HEK293 (cell line): ENCODE data around the gene FOXD3.

ENCODE experiments used
- CTCF ChIA-PET: fragments of 350-600 bp; formaldehyde crosslinking; extraction: SDS; loops from one replicate; lab custom pipeline; 2021; ENCODE audit warnings: antibody characterized with exemption; lab: Yijun Ruan, JAX
- POLR2A ChIA-PET: fragments of 300-600 bp; formaldehyde crosslinking; extraction: SDS; loops from one replicate; lab custom pipeline; 2020; ENCODE audit warnings: antibody characterized with exemption, inconsistent platforms; lab: Yijun Ruan, JAX
- H3K27ac ChIP-seq: fragments of 200-500 bp; sonication (Bioruptor generic); 2 replicates; pipeline ENCODE4 v1.5.1; 2014; ENCODE audit warnings: low read depth, low read length, control low read depth, inconsistent platforms; ENCODE audit errors: extremely low read depth
- H3K36me3 ChIP-seq, 2 experiments: fragments of 200-500 bp in 1 of 2; sonication (Bioruptor generic) in 1 of 2; 1 replicate in 1 of 2; 2 replicates in 1 of 2; pipeline ENCODE4 v1.5.1; 2014 to 2017; ENCODE audit warnings: inconsistent platforms in 2 of 2, low read length in 2 of 2; ENCODE audit not compliant: control insufficient read depth in 2 of 2, insufficient read depth in 1 of 2
- H3K4me1 ChIP-seq: fragments of 200-500 bp; sonication (Bioruptor generic); 2 replicates; pipeline ENCODE4 v1.5.1; 2014; ENCODE audit warnings: mild to moderate bottlenecking, low read length, inconsistent platforms; ENCODE audit not compliant: control insufficient read depth, insufficient read depth
- H3K4me3 ChIP-seq: 2 replicates; pipeline ENCODE4 v1.5.1; 2011; ENCODE audit warnings: low read depth, mild to moderate bottlenecking, control low read depth, low read length, moderate library complexity
- H3K9me3 ChIP-seq: fragments of 200-500 bp; sonication (Bioruptor generic); 2 replicates; pipeline ENCODE4 v1.5.1; 2014; ENCODE audit warnings: low read depth, low read length, inconsistent platforms; ENCODE audit not compliant: control insufficient read depth, insufficient read depth
- FEZF1 ChIP-seq: fragments of 450-650 bp; formaldehyde crosslinking; IDR thresholded peaks from 2 replicates; pipeline ENCODE4 v1.5.1; 2016; ENCODE audit warnings: missing biosample characterization, missing genetic modification characterization
- SETDB1 ChIP-seq: IDR thresholded peaks from one replicate; pipeline ENCODE4 v1.6.1; 2017; ENCODE audit warnings: mild to moderate bottlenecking, low read length, moderate library complexity, mixed read lengths; ENCODE audit not compliant: insufficient read length
- SP2 ChIP-seq: fragments of 450-650 bp; formaldehyde crosslinking; IDR thresholded peaks from 2 replicates; pipeline ENCODE4 v1.5.1; 2016; ENCODE audit warnings: missing biosample characterization, missing genetic modification characterization
- ZEB2 ChIP-seq: fragments of 450-650 bp; formaldehyde crosslinking; IDR thresholded peaks from 2 replicates; pipeline ENCODE4 v1.5.1; 2016; ENCODE audit warnings: missing biosample characterization, missing genetic modification characterization
- ZNF132 ChIP-seq: fragments of 450-650 bp; formaldehyde crosslinking; IDR thresholded peaks from 2 replicates; pipeline ENCODE4 v1.5.1; 2017; ENCODE audit warnings: missing biosample characterization, missing genetic modification characterization, borderline replicate concordance
- ZNF174 ChIP-seq: fragments of 450-650 bp; formaldehyde crosslinking; IDR thresholded peaks from 2 replicates; pipeline ENCODE4 v1.5.0; 2017; ENCODE audit warnings: missing biosample characterization, mild to moderate bottlenecking, missing genetic modification characterization
- ZNF24 ChIP-seq: fragments of 450-650 bp; formaldehyde crosslinking; IDR thresholded peaks from 2 replicates; pipeline ENCODE4 v1.5.1; 2016; ENCODE audit warnings: missing biosample characterization, missing genetic modification characterization
- ZNF423 ChIP-seq: fragments of 450-650 bp; formaldehyde crosslinking; IDR thresholded peaks from 2 replicates; pipeline ENCODE4 v1.5.1; 2016; ENCODE audit warnings: missing biosample characterization, missing genetic modification characterization
- ZNF521 ChIP-seq: fragments of 450-650 bp; formaldehyde crosslinking; IDR thresholded peaks from 2 replicates; pipeline ENCODE4 v1.5.1; 2017; ENCODE audit warnings: missing biosample characterization, mild to moderate bottlenecking, missing genetic modification characterization
- ZNF600 ChIP-seq: fragments of 450-650 bp; formaldehyde crosslinking; IDR thresholded peaks from 2 replicates; pipeline ENCODE4 v1.5.1; 2016; ENCODE audit warnings: missing biosample characterization, missing genetic modification characterization
- ZXDB ChIP-seq: fragments of 450-650 bp; formaldehyde crosslinking; IDR thresholded peaks from 2 replicates; pipeline ENCODE4 v1.5.1; 2016; ENCODE audit warnings: missing biosample characterization, missing genetic modification characterization
- TF ChIP-seq, protein P1 (sequence below): fragments of 450-650 bp; formaldehyde crosslinking; IDR thresholded peaks from 2 replicates; pipeline ENCODE4 v1.5.1; 2016; ENCODE audit warnings: missing biosample characterization, missing genetic modification characterization
- TF ChIP-seq, protein P2 (sequence below): fragments of 450-650 bp; formaldehyde crosslinking; IDR thresholded peaks from 2 replicates; pipeline ENCODE4 v1.5.1; 2016; ENCODE audit warnings: missing biosample characterization, missing genetic modification characterization
- TF ChIP-seq, protein P3 (sequence below): fragments of 450-650 bp; formaldehyde crosslinking; IDR thresholded peaks from 2 replicates; pipeline ENCODE4 v1.5.1; 2016; ENCODE audit warnings: missing biosample characterization, missing genetic modification characterization
- TF ChIP-seq, protein P4 (sequence below): fragments of 450-650 bp; formaldehyde crosslinking; IDR thresholded peaks from 2 replicates; pipeline ENCODE4 v1.5.1; 2016; ENCODE audit warnings: missing biosample characterization, missing genetic modification characterization, low read depth
- TF ChIP-seq, protein P5 (sequence below): fragments of 450-650 bp; formaldehyde crosslinking; IDR thresholded peaks from 2 replicates; pipeline ENCODE4 v1.5.1; 2017; ENCODE audit warnings: missing biosample characterization, mild to moderate bottlenecking, missing genetic modification characterization, moderate library complexity
- TF ChIP-seq, protein P6 (sequence below): fragments of 450-650 bp; formaldehyde crosslinking; IDR thresholded peaks from 2 replicates; pipeline ENCODE4 v1.5.1; 2016; ENCODE audit warnings: missing biosample characterization, missing genetic modification characterization
- TF ChIP-seq, protein P7 (sequence below): fragments of 450-650 bp; formaldehyde crosslinking; IDR thresholded peaks from 2 replicates; pipeline ENCODE4 v1.5.1; 2017; ENCODE audit warnings: missing biosample characterization, missing genetic modification characterization
- TF ChIP-seq, protein P8 (sequence below): fragments of 450-650 bp; formaldehyde crosslinking; IDR thresholded peaks from 2 replicates; pipeline ENCODE4 v1.5.1; 2016; ENCODE audit warnings: missing biosample characterization, missing genetic modification characterization
- TF ChIP-seq, protein P9 (sequence below): fragments of 450-650 bp; formaldehyde crosslinking; IDR thresholded peaks from 2 replicates; pipeline ENCODE4 v1.5.1; 2017; ENCODE audit warnings: missing biosample characterization, missing genetic modification characterization

Gene FOXD3

DNA sequence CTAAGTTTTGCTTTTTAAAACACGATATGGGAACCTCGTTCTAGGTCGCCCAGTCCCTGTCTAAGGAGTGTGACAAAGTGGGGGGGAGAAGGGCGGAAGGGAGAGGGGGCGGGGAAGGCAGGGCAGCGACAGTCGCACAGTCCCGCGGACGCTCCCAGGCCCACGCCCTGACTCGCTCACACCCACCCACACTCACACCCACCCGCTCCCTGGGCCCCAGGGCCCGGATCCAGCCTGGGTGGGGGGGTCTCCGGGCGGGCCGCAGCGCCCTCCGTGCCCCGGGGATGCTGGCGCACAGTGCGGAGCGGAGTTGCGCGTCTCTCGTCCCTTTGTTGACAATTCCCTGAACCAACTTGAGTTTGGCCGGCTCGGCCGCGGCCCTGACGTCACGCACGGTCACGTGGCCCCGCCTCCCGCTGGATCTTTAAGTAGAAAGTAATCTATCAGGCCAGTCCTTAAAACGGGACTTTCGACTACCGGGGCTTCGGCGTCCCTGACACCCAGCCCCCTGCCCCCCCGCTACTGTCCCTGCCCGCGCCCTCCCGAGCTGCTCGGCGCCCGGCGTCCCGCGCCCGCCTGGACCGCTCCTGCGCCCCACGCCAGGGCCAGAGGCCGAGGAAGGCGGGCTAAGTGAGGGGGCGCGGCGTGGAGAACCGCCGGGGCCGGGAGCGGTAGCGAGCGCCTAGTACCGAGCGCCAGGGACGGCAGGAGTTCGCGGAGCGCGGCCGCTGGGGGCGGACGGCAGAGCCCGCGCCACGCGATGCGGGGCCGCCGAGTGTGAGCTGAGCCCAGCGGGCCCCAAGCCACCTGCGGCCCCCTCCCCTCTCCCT is at the start of gene FOXD3:
FOXD3 (plus strand) TSS at position 454 of the 830 bp plus-strand sequence. CDS start 492 bp downstream, outside the sequence.
- ChIA-PET POLR2A (interaction anchor here (0.8 to 1.3 kb wide), 2 partner anchors 53 to 201 kb away, joined by 3 to 4 read pairs; partner anchors contain the start of gene EFCAB7), CTCF (interaction anchor here (0.6 kb wide), 1 partner anchor 1025 kb away, joined by 8 read pairs; no protein-coding TSS in a partner anchor)
- H3K27ac ChIP-seq: peak within 1 kb of the TSS; percentile 83
- TF ChIP-seq ZEB2 (tag by site-specific recombination) (peak; percentile 79), FEZF1 (tag by site-specific recombination) (no peak), ZNF600 (tag by site-specific recombination) (peak; percentile 68), SETDB1 (no peak), ZNF174 (tag by site-specific recombination) (no peak), ZNF132 (tag by site-specific recombination) (no peak), ZNF423 (tag by site-specific recombination) (peak; percentile 8; the same call in 1 of the 2 replicates), ZNF521 (tag by site-specific recombination) (no peak), ZNF24 (tag by site-specific recombination) (0 out of 2 replicates have a peak, but pooled peaks have one; percentile 20), SP2 (tag by site-specific recombination) (peak; percentile 60), ZXDB (peak; percentile 49)
- TF ChIP-seq, protein P1, sequence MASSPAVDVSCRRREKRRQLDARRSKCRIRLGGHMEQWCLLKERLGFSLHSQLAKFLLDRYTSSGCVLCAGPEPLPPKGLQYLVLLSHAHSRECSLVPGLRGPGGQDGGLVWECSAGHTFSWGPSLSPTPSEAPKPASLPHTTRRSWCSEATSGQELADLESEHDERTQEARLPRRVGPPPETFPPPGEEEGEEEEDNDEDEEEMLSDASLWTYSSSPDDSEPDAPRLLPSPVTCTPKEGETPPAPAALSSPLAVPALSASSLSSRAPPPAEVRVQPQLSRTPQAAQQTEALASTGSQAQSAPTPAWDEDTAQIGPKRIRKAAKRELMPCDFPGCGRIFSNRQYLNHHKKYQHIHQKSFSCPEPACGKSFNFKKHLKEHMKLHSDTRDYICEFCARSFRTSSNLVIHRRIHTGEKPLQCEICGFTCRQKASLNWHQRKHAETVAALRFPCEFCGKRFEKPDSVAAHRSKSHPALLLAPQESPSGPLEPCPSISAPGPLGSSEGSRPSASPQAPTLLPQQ (tag by site-specific recombination): peak; percentile 63; the same call in 1 of the 2 replicates
- TF ChIP-seq, protein P2, sequence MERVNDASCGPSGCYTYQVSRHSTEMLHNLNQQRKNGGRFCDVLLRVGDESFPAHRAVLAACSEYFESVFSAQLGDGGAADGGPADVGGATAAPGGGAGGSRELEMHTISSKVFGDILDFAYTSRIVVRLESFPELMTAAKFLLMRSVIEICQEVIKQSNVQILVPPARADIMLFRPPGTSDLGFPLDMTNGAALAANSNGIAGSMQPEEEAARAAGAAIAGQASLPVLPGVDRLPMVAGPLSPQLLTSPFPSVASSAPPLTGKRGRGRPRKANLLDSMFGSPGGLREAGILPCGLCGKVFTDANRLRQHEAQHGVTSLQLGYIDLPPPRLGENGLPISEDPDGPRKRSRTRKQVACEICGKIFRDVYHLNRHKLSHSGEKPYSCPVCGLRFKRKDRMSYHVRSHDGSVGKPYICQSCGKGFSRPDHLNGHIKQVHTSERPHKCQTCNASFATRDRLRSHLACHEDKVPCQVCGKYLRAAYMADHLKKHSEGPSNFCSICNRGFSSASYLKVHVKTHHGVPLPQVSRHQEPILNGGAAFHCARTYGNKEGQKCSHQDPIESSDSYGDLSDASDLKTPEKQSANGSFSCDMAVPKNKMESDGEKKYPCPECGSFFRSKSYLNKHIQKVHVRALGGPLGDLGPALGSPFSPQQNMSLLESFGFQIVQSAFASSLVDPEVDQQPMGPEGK (tag by site-specific recombination): peak; percentile 81
- TF ChIP-seq, protein P3, sequence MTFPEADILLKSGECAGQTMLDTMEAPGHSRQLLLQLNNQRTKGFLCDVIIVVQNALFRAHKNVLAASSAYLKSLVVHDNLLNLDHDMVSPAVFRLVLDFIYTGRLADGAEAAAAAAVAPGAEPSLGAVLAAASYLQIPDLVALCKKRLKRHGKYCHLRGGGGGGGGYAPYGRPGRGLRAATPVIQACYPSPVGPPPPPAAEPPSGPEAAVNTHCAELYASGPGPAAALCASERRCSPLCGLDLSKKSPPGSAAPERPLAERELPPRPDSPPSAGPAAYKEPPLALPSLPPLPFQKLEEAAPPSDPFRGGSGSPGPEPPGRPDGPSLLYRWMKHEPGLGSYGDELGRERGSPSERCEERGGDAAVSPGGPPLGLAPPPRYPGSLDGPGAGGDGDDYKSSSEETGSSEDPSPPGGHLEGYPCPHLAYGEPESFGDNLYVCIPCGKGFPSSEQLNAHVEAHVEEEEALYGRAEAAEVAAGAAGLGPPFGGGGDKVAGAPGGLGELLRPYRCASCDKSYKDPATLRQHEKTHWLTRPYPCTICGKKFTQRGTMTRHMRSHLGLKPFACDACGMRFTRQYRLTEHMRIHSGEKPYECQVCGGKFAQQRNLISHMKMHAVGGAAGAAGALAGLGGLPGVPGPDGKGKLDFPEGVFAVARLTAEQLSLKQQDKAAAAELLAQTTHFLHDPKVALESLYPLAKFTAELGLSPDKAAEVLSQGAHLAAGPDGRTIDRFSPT (tag by site-specific recombination): peak; percentile 78
- TF ChIP-seq, protein P4, sequence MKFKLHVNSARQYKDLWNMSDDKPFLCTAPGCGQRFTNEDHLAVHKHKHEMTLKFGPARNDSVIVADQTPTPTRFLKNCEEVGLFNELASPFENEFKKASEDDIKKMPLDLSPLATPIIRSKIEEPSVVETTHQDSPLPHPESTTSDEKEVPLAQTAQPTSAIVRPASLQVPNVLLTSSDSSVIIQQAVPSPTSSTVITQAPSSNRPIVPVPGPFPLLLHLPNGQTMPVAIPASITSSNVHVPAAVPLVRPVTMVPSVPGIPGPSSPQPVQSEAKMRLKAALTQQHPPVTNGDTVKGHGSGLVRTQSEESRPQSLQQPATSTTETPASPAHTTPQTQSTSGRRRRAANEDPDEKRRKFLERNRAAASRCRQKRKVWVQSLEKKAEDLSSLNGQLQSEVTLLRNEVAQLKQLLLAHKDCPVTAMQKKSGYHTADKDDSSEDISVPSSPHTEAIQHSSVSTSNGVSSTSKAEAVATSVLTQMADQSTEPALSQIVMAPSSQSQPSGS (tag by site-specific recombination): peak; percentile 87
- TF ChIP-seq, protein P5, sequence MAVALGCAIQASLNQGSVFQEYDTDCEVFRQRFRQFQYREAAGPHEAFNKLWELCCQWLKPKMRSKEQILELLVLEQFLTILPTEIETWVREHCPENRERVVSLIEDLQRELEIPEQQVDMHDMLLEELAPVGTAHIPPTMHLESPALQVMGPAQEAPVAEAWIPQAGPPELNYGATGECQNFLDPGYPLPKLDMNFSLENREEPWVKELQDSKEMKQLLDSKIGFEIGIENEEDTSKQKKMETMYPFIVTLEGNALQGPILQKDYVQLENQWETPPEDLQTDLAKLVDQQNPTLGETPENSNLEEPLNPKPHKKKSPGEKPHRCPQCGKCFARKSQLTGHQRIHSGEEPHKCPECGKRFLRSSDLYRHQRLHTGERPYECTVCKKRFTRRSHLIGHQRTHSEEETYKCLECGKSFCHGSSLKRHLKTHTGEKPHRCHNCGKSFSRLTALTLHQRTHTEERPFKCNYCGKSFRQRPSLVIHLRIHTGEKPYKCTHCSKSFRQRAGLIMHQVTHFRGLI (tag by site-specific recombination): peak; percentile 84
- TF ChIP-seq, protein P6, sequence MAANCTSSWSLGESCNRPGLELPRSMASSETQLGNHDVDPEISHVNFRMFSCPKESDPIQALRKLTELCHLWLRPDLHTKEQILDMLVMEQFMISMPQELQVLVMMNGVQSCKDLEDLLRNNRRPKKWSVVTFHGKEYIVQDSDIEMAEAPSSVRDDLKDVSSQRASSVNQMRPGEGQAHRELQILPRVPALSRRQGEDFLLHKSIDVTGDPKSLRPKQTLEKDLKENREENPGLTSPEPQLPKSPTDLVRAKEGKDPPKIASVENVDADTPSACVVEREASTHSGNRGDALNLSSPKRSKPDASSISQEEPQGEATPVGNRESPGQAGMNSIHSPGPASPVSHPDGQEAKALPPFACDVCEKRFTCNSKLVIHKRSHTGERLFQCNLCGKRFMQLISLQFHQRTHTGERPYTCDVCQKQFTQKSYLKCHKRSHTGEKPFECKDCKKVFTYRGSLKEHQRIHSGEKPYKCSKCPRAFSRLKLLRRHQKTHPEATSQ (tag by site-specific recombination): 0 out of 2 replicates have a peak, but pooled peaks have one; percentile 9
- TF ChIP-seq, protein P7, sequence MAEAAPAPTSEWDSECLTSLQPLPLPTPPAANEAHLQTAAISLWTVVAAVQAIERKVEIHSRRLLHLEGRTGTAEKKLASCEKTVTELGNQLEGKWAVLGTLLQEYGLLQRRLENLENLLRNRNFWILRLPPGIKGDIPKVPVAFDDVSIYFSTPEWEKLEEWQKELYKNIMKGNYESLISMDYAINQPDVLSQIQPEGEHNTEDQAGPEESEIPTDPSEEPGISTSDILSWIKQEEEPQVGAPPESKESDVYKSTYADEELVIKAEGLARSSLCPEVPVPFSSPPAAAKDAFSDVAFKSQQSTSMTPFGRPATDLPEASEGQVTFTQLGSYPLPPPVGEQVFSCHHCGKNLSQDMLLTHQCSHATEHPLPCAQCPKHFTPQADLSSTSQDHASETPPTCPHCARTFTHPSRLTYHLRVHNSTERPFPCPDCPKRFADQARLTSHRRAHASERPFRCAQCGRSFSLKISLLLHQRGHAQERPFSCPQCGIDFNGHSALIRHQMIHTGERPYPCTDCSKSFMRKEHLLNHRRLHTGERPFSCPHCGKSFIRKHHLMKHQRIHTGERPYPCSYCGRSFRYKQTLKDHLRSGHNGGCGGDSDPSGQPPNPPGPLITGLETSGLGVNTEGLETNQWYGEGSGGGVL: peak; percentile 87
- TF ChIP-seq, protein P8, sequence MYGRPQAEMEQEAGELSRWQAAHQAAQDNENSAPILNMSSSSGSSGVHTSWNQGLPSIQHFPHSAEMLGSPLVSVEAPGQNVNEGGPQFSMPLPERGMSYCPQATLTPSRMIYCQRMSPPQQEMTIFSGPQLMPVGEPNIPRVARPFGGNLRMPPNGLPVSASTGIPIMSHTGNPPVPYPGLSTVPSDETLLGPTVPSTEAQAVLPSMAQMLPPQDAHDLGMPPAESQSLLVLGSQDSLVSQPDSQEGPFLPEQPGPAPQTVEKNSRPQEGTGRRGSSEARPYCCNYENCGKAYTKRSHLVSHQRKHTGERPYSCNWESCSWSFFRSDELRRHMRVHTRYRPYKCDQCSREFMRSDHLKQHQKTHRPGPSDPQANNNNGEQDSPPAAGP (tag by site-specific recombination): peak; percentile 87
- TF ChIP-seq, protein P9, sequence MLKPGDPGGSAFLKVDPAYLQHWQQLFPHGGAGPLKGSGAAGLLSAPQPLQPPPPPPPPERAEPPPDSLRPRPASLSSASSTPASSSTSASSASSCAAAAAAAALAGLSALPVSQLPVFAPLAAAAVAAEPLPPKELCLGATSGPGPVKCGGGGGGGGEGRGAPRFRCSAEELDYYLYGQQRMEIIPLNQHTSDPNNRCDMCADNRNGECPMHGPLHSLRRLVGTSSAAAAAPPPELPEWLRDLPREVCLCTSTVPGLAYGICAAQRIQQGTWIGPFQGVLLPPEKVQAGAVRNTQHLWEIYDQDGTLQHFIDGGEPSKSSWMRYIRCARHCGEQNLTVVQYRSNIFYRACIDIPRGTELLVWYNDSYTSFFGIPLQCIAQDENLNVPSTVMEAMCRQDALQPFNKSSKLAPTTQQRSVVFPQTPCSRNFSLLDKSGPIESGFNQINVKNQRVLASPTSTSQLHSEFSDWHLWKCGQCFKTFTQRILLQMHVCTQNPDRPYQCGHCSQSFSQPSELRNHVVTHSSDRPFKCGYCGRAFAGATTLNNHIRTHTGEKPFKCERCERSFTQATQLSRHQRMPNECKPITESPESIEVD: no peak

More for the DNA sequence above, at the start of gene FOXD3:
- Histone ChIP-seq H3K4me3 (peak within 1 kb of the TSS; percentile 47), H3K4me1 (peaks cover 12% of the 10 kb centered on the region), H3K9me3 (no peaks in the 10 kb centered on the region), H3K36me3 (no peaks in the 10 kb centered on the region)
